Measurements from ENCODE around the gene HOXB1.

GRCh38 chr17:48484850-48485249 lies 46.0 kb downstream of the HOXB1 start:
- TF ChIP-seq, protein P1, sequence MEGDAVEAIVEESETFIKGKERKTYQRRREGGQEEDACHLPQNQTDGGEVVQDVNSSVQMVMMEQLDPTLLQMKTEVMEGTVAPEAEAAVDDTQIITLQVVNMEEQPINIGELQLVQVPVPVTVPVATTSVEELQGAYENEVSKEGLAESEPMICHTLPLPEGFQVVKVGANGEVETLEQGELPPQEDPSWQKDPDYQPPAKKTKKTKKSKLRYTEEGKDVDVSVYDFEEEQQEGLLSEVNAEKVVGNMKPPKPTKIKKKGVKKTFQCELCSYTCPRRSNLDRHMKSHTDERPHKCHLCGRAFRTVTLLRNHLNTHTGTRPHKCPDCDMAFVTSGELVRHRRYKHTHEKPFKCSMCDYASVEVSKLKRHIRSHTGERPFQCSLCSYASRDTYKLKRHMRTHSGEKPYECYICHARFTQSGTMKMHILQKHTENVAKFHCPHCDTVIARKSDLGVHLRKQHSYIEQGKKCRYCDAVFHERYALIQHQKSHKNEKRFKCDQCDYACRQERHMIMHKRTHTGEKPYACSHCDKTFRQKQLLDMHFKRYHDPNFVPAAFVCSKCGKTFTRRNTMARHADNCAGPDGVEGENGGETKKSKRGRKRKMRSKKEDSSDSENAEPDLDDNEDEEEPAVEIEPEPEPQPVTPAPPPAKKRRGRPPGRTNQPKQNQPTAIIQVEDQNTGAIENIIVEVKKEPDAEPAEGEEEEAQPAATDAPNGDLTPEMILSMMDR (IDR thresholded peaks at IDR 0.05; ENCODE audit: extremely low read depth in 1 of 2, insufficient read depth in 1 of 2, low read depth in 1 of 2, low read length in 2 of 2) = no peak
- TF ChIP-seq, protein P2, sequence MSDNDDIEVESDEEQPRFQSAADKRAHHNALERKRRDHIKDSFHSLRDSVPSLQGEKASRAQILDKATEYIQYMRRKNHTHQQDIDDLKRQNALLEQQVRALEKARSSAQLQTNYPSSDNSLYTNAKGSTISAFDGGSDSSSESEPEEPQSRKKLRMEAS (IDR thresholded peaks at IDR 0.05; ENCODE audit: insufficient read depth, insufficient read length) = no peak
